PFSK-1 (cell line): Measurements from ENCODE around the gene POTEG. TPM values are rescaled to one million over a fixed set of nuclear protein-coding genes. Genes with fewer than 3 reads are reported as not detected.
"Not testable (repeated sequence)": the region's sequence is repeated elsewhere in the genome, so short reads cannot be mapped to it uniquely, and the experiment has no call there.

Source experiments
- FOXP2 ChIP-seq: optimal IDR thresholded peaks from 2 replicates; pipeline ENCODE3; 2011; ENCODE audit warnings: borderline replicate concordance, control low read depth, inconsistent platforms; ENCODE audit not compliant: insufficient read depth; ENCODE audit errors: extremely low read length, extremely low read depth
- POLR2AphosphoS5 ChIP-seq: IDR thresholded peaks from 2 replicates; pipeline ENCODE4 v1.6.1; 2012; ENCODE audit warnings: low read depth, mild to moderate bottlenecking, control low read depth, low read length, moderate library complexity
- SIN3A ChIP-seq: IDR thresholded peaks from 2 replicates; pipeline ENCODE4 v1.6.1; 2012; ENCODE audit warnings: mild to moderate bottlenecking, low read length, moderate library complexity, borderline replicate concordance; ENCODE audit not compliant: insufficient read depth
- polyA plus RNA-seq: library from polyadenylated mRNA; unstranded; fragments of >200 nt; gene quantifications from one replicate; pipeline ENCODE4 v1.2.1, GENCODE V29; 2012; ENCODE audit warnings: low read depth, missing spikeins; ENCODE audit not compliant: insufficient read length

The POTEG gene
- not detected for polyA plus RNA-seq

DNA sequence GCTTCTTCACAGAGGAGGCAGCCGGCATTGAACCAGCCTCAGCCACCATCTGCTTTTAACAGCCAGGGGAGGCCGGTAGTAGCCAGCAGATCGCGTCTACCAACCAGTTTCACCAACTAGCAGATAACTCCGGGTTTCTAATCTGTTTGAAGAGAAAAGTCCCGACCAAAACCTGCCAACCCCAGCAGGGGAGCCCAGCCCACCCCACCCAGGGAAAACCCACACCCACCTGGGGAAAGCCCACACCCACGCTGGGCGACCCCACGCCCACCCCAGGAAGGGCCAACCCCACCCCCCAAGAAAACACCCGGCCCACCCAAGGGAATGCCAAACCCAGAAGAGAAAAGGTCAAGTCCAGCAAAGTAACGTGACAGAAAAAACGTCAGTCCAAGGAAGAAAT lies at the start of gene POTEG:
Gene POTEG, minus strand, starts transcription at position 101 of the 400 bp plus-strand sequence. Its CDS starts 52 bp downstream, at position 49.
- TF ChIP-seq POLR2AphosphoS5, SIN3A, FOXP2: not testable (repeated sequence)
